Superior temporal gyrus (tissue), 1 donor: Measurements from ENCODE around the gene CTRB1.
"Not testable (repeated sequence)": the region's sequence is repeated elsewhere in the genome, so short reads cannot be mapped to it uniquely, and the experiment has no call there.

ENCODE experiments used
- DNase-seq: peaks from one replicate; pipeline ENCODE4 v3.0.0-alpha.2; 2016; ENCODE audit errors: extremely low spot score

The CTRB1 gene

GRCh38 chr16:75271441-75272096 lies 52.8 kb downstream of the CTRB1 start:
- no peak for DNase-seq

GRCh38 chr16:75272097-75272551 lies 53.3 kb downstream of the CTRB1 start:
- no peak for DNase-seq

GRCh38 chr16:75272629-75273028 lies 53.8 kb downstream of the CTRB1 start:
- DNase-seq: not testable (repeated sequence)

GRCh38 chr16:75273054-75273925 lies 54.5 kb downstream of the CTRB1 start:
- no peak for DNase-seq
